Liver (tissue), 3 donors: ENCODE data around the gene RSBN1L.

Source experiments
- FOXA1 ChIP-seq: IDR thresholded peaks from 2 replicates; pipeline ENCODE4 v1.6.1; 2016; ENCODE audit warnings: antibody characterized with exemption
- GABPA ChIP-seq, 2 donors: IDR thresholded peaks in 1 of 2; conservative IDR thresholded peaks in 1 of 2; 2 replicates each; pipeline ENCODE4 v1.6.1; 2016; ENCODE audit warnings: antibody characterized with exemption in 2 of 2, mild to moderate bottlenecking in 1 of 2, moderate library complexity in 1 of 2
- HNF4A ChIP-seq, 2 donors: conservative IDR thresholded peaks; 2 replicates each; pipeline ENCODE4 v1.6.1; 2016; ENCODE audit warnings: antibody characterized with exemption in 2 of 2, mild to moderate bottlenecking in 2 of 2
- JUND ChIP-seq, 2 donors: IDR thresholded peaks; 2 replicates each; pipeline ENCODE4 v1.6.1; 2016; ENCODE audit warnings: antibody characterized with exemption in 2 of 2
- SP1 ChIP-seq: IDR thresholded peaks from 2 replicates; pipeline ENCODE4 v1.6.1; 2018; ENCODE audit warnings: antibody characterized with exemption, mild to moderate bottlenecking
- TAF1 ChIP-seq: conservative IDR thresholded peaks from 2 replicates; pipeline ENCODE4 v1.6.1; 2016; ENCODE audit warnings: antibody characterized with exemption, mild to moderate bottlenecking
- TF ChIP-seq, protein P1 (sequence below): fragments of 150-350 bp; IDR thresholded peaks from 2 replicates; pipeline ENCODE4 v1.5.1; 2017; ENCODE audit warnings: improper control_type of control experiment, low read depth, low read length; ENCODE audit not compliant: missing input control
- TF ChIP-seq, protein P2 (sequence below): IDR thresholded peaks from 2 replicates; pipeline ENCODE4 v1.6.1; 2016; ENCODE audit warnings: antibody characterized with exemption
- TF ChIP-seq, protein P3 (sequence below): IDR thresholded peaks from 2 replicates; pipeline ENCODE4 v1.6.1; 2016; ENCODE audit warnings: antibody characterized with exemption
- TF ChIP-seq, protein P4 (sequence below): IDR thresholded peaks from 2 replicates; pipeline ENCODE4 v1.6.1; 2016; ENCODE audit warnings: antibody characterized with exemption, mild to moderate bottlenecking
- TF ChIP-seq, protein P5 (sequence below): IDR thresholded peaks from 2 replicates; pipeline ENCODE4 v1.6.1; 2016; ENCODE audit warnings: antibody characterized with exemption
- donor health status: healthy.
- donor health status: healthy.

DNA sequence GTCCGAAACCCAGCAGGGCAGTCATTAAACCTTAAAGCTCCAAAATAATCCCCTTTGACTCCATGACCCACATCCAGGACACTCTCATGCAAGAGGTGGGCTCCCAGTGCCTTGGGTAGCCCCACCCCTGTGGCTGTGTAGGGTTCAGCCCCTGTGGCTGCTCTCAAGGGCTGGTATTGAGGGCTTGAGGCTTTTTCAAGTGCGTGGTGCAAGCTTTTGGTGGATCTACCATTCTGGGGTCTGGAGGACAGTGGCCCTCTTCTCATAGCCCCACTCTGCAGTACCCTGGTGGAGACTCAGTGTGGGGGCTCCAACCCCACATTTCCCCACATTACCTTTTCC is 50.5 kb downstream of the RSBN1L start:
- TF ChIP-seq FOXA1 (no peak), JUND (IDR thresholded peaks at IDR 0.05) (no peak), GABPA (IDR thresholded peaks at IDR 0.05 in 1 of 2, conservative IDR thresholded peaks at IDR 0.05 in 1 of 2) (no peak), TAF1 (no peak), SP1 (no peak), HNF4A (conservative IDR thresholded peaks at IDR 0.05) (no peak)
- TF ChIP-seq, protein P1, sequence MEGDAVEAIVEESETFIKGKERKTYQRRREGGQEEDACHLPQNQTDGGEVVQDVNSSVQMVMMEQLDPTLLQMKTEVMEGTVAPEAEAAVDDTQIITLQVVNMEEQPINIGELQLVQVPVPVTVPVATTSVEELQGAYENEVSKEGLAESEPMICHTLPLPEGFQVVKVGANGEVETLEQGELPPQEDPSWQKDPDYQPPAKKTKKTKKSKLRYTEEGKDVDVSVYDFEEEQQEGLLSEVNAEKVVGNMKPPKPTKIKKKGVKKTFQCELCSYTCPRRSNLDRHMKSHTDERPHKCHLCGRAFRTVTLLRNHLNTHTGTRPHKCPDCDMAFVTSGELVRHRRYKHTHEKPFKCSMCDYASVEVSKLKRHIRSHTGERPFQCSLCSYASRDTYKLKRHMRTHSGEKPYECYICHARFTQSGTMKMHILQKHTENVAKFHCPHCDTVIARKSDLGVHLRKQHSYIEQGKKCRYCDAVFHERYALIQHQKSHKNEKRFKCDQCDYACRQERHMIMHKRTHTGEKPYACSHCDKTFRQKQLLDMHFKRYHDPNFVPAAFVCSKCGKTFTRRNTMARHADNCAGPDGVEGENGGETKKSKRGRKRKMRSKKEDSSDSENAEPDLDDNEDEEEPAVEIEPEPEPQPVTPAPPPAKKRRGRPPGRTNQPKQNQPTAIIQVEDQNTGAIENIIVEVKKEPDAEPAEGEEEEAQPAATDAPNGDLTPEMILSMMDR = no peak
- TF ChIP-seq, protein P2, sequence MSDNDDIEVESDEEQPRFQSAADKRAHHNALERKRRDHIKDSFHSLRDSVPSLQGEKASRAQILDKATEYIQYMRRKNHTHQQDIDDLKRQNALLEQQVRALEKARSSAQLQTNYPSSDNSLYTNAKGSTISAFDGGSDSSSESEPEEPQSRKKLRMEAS = no peak
- TF ChIP-seq, protein P3, sequence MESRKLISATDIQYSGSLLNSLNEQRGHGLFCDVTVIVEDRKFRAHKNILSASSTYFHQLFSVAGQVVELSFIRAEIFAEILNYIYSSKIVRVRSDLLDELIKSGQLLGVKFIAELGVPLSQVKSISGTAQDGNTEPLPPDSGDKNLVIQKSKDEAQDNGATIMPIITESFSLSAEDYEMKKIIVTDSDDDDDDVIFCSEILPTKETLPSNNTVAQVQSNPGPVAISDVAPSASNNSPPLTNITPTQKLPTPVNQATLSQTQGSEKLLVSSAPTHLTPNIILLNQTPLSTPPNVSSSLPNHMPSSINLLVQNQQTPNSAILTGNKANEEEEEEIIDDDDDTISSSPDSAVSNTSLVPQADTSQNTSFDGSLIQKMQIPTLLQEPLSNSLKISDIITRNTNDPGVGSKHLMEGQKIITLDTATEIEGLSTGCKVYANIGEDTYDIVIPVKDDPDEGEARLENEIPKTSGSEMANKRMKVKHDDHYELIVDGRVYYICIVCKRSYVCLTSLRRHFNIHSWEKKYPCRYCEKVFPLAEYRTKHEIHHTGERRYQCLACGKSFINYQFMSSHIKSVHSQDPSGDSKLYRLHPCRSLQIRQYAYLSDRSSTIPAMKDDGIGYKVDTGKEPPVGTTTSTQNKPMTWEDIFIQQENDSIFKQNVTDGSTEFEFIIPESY = no peak
- TF ChIP-seq, protein P4, sequence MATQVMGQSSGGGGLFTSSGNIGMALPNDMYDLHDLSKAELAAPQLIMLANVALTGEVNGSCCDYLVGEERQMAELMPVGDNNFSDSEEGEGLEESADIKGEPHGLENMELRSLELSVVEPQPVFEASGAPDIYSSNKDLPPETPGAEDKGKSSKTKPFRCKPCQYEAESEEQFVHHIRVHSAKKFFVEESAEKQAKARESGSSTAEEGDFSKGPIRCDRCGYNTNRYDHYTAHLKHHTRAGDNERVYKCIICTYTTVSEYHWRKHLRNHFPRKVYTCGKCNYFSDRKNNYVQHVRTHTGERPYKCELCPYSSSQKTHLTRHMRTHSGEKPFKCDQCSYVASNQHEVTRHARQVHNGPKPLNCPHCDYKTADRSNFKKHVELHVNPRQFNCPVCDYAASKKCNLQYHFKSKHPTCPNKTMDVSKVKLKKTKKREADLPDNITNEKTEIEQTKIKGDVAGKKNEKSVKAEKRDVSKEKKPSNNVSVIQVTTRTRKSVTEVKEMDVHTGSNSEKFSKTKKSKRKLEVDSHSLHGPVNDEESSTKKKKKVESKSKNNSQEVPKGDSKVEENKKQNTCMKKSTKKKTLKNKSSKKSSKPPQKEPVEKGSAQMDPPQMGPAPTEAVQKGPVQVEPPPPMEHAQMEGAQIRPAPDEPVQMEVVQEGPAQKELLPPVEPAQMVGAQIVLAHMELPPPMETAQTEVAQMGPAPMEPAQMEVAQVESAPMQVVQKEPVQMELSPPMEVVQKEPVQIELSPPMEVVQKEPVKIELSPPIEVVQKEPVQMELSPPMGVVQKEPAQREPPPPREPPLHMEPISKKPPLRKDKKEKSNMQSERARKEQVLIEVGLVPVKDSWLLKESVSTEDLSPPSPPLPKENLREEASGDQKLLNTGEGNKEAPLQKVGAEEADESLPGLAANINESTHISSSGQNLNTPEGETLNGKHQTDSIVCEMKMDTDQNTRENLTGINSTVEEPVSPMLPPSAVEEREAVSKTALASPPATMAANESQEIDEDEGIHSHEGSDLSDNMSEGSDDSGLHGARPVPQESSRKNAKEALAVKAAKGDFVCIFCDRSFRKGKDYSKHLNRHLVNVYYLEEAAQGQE = no peak
- TF ChIP-seq, protein P5, sequence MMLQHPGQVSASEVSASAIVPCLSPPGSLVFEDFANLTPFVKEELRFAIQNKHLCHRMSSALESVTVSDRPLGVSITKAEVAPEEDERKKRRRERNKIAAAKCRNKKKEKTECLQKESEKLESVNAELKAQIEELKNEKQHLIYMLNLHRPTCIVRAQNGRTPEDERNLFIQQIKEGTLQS = no peak
